Measurements from ENCODE around the gene CYTH4.
"Not testable (repeated sequence)": the region's sequence is repeated elsewhere in the genome, so short reads cannot be mapped to it uniquely, and the experiment has no call there.

Gene CYTH4

GRCh38 chr22:37251836-37252235 lies 30.5 kb upstream of the CYTH4 start:
- DNase-seq = not testable (repeated sequence)

GRCh38 chr22:37253126-37253660 lies 29.1 kb upstream of the CYTH4 start:
- no peak for DNase-seq

DNA sequence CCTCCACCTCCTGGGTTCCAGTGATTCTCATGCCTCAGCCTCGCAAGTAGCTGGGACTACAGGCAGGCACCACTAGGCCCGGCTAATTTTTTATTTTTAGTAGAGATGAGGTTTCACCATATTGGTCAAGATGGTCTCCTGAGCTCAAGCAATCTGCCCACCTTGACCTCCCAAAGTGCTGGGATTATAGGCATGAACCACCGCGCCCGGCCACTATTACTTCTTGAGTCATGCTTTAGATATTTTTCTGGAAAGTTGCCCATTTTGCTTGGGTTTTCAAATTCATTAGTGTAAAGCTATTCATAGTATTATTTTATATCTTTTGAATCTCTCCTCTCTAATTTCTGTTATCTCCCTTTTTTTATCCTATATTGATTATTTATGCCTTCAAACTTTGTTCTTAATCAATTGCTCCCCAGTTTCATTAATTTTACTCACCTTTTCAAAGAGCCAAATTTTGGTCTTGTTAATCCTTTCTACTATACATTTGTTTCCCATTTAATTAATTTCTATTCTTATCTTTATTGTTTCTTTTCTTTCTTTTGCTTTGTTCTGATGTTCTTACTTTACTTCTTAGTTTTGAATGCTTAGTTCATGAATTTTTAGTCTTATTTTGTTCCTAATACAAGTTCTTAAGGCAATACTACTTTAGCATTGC lies 28.0 kb upstream of the CYTH4 start:
- DNase-seq = no peak

DNA sequence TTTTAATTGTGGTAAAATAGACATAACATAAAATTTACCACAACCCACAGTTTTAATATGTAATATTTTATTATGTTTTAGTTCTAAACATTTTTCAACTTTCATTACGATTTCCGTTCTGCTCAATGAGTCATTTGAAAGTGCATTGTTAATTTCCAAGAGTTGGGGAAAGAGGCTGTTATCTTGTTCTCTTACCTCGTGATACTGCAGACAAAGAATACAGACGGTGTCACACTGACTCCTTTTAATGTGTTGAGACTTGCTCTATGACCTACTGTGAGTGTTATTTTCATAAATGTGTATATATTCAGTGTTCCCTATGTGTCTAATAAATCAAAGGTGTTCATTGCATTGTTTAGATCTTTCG lies 27.5 kb upstream of the CYTH4 start:
- DNase-seq = no peak

GRCh38 chr22:37255558-37256006 lies 26.7 kb upstream of the CYTH4 start:
- DNase-seq = no peak

- DNase-seq = no peak
Observed at GRCh38 chr22:37256075-37256726, 26.1 kb upstream of the CYTH4 start.

GRCh38 chr22:37258005-37258752 lies 24.1 kb upstream of the CYTH4 start:
- no peak for DNase-seq

DNA sequence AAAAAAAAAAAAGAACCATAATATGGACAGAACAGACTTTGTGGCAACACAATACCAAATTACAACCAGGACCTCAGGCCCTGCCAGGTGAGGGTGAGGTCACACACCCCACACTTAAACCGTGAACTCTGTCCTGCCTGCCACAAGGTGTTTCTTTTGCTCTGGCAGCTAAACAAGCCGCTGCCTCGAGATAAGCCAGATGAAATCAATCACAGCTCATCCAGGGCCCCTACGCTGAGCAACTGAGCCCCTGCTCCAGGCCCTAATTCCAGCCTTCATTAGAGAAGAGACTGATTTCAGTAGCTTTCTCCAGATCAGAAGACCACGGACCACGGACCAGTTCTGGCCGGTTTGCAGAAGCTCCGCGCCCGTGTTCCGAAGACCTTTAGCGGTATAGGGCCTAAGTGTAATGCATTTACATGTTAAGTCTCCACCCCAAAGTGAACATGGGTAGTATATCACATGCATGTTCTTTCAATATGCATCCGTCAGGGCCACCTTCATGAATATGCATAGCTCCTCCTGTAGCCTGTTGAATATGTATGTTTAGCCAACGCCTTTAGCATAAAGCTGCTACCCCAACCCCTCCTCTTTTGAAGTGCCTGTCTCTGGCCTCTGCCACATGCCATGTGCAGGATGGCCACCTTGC lies 23.4 kb upstream of the CYTH4 start:
- DNase-seq = no peak

GRCh38 chr22:37259540-37260029 lies 22.7 kb upstream of the CYTH4 start:
- DNase-seq = no peak

GRCh38 chr22:37260155-37260795 lies 22.0 kb upstream of the CYTH4 start:
- DNase-seq = no peak

- no peak for DNase-seq
Observed at GRCh38 chr22:37260901-37261336, 21.4 kb upstream of the CYTH4 start.

DNA sequence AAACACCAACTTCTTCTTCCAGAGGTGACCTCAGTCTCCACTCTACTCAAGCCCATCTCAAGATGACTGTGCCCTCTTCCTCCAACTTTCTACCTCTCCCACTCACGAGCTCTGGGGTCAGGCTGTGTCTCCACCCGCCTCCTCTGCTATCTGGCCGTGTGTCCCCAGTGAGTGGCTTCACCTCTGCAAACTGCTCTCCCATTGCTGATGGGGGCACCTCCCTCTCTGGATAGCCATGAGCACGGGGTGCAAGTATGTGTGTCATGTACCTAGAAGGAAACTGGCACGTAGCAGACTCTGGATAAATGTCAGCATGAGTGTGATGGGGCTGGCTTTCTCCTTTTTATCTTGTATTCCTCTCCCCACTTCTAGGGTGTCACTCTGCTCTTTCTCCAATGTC lies 20.0 kb upstream of the CYTH4 start:
- DNase-seq = no peak

DNA sequence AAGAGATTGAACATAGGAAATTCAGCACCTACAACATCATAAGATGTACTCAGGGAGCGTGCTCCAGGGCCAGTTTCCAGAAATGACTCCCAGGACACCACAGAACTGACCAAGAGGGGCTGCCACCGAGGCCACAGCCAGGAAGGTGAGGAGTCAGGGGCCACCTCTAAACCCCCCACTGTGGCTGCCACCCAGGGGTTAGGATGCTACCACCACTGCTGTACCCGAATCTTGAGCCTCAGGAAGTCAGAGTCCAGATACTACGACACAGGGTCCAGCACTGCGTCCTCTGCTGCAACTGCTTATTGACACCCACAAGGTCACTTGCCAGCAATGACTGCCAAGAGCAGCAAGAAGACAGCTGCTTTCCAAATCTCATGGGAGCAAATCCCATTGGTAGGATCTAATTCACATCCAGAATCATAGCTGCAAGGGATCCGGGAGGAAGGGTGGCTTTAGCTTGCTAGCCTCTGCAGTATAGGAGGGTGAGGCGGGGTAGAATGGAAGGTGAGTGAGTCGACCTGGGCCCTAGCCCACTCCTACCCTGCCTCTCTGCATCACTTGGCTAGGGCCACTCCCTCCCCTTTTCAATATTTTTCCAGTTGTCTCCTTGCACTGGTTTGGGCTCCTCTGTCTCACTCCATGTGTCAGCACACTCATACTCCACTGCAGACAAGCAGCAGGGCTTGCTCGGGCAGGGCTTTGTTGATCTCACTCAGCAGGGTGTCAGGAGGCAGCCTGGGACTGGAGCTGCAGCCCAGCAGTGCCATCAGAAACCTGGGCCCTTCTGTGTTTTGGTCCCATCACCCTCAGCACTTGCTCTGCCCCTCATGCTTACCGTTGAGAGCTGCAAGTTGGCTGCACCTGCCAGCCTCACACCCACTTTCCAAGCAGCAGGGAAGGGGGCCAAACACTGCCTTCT lies 18.1 kb upstream of the CYTH4 start:
- no peak for DNase-seq

GRCh38 chr22:37266581-37267134 lies 15.7 kb upstream of the CYTH4 start:
- no peak for DNase-seq

GRCh38 chr22:37267135-37267587 lies 15.1 kb upstream of the CYTH4 start:
- DNase-seq = no peak

DNA sequence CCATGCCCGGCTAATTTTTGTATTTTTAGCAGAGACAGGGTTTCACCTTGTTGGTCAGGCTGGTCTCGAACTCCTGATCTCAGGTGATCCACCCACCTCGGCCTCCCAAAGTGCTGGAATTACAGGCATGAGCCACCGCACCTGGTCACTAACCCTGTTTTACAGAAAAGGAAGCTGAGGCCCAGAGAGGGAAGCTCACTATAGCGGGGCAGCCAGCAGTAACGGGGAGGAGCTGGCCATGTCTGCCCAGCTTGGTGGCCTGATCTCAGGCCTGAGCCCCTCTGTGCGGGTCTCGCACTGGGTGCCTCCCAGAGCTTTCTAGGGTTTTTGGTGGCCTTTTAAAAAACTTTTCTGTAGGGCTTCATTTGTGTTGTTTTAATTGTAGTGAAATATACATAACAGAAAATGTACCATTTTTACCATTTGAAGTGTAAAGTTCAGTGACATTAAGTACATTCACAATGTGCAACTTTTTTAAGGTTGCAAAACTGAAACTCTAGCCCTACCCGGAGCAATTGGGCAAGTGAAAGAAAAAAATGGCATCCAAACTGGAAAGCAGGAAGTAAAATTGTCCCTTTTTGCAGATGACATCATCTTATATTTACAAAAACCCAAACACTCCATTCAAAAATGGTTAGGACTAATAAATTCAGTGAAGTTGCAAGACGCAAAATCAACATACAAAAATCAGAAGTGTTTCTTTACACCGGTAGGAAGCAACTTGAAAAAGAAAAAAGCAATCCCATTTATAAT lies 14.5 kb upstream of the CYTH4 start:
- no peak for DNase-seq

DNA sequence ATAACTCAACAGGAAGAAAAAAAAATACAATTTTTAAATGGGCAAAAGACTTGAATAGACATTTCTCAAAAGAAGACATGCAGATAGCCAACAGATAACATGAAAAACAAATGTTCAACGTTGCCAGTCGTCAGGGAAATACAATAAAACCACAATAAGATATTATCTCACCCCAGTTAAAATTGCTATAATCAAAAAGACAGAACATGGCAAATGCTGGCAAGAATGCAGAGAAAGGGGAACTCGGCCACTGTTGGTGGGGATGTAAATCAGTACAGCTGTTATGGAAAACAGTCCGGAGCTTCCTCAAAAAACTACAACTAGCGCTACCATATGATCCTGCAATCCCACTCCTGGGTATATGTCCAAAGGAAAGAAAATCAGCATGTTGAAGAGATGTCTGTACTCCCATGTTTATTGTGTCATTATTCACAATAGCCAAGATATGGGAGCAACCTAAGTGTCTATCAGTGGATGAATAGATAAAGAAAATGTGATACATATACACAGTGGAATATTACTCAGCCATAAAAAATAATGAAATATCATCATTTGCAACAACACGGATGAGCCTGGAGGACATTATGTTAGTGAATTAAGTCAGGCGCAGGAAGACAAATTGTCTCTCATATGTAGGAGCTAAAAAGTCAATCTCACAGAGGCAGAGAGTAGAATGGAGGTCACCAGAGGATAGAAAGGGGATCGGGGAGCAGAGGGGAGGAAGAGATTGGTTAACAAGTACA lies 12.2 kb upstream of the CYTH4 start:
- DNase-seq = no peak

- no peak for DNase-seq
Observed at GRCh38 chr22:37270928-37271650, 11.2 kb upstream of the CYTH4 start.

All from NCI-H1417 treated with DMSO at 0.1 percent for 48 hours (cell line).